ENCODE measurements around the gene SIRT6.
A peak's percentile ranks its signal among the peaks of the same experiment; 100 is the strongest.

The SIRT6 gene

GRCh38 chr19:4181053-4181508 is 1.3 kb downstream of the SIRT6 start:
- H3K4me3 ChIP-seq (ENCODE audit: insufficient read length, low read depth), result no peak overlapping the region
- no peaks in the 10 kb centered on the region for H3K9me3 ChIP-seq (ENCODE audit: insufficient read depth, low read length)
- DNase-seq (ENCODE audit: low read depth, low spot score), result no peak
- no peaks in the 10 kb centered on the region for H3K27me3 ChIP-seq (ENCODE audit: insufficient read depth, insufficient read length)
- peak overlapping the region; percentile 17 for H3K9ac ChIP-seq (ENCODE audit: insufficient read length, low read depth)
- TF ChIP-seq YY1 (IDR thresholded peaks at IDR 0.05; ENCODE audit: insufficient read depth, insufficient read length) (no peak), ZNF274 (IDR thresholded peaks at IDR 0.05; ENCODE audit: low read depth, low read length) (no peak), SUZ12 (IDR thresholded peaks at IDR 0.05; ENCODE audit: extremely low read depth, insufficient read depth, insufficient read length) (no peak)
- H3K36me3 ChIP-seq (ENCODE audit: insufficient read depth, insufficient read length, low read length), result peaks cover 31% of the 10 kb centered on the region
- H3K4me1 ChIP-seq (ENCODE audit: insufficient read depth, insufficient read length), result peaks cover 7% of the 10 kb centered on the region

- TF ChIP-seq YY1 (IDR thresholded peaks at IDR 0.05; ENCODE audit: insufficient read depth, insufficient read length) (no peak), ZNF274 (IDR thresholded peaks at IDR 0.05; ENCODE audit: low read depth, low read length) (no peak), SUZ12 (IDR thresholded peaks at IDR 0.05; ENCODE audit: extremely low read depth, insufficient read depth, insufficient read length) (no peak)
- Histone ChIP-seq H3K36me3 (ENCODE audit: insufficient read depth, insufficient read length, low read length) (peaks cover 42% of the 10 kb centered on the region), H3K9me3 (ENCODE audit: insufficient read depth, low read length) (no peaks in the 10 kb centered on the region), H3K9ac (ENCODE audit: insufficient read length, low read depth) (no peak overlapping the region), H3K4me1 (ENCODE audit: insufficient read depth, insufficient read length) (peaks cover 7% of the 10 kb centered on the region), H3K4me3 (ENCODE audit: insufficient read length, low read depth) (no peak overlapping the region), H3K27me3 (ENCODE audit: insufficient read depth, insufficient read length) (no peaks in the 10 kb centered on the region)
- no peak for DNase-seq (ENCODE audit: low read depth, low spot score)
Measured at GRCh38 chr19:4178990-4179389, 3.4 kb downstream of the SIRT6 start.

GRCh38 chr19:4177146-4177545 is 5.2 kb downstream of the SIRT6 start:
- H3K36me3 ChIP-seq (ENCODE audit: insufficient read depth, insufficient read length, low read length), result peaks cover 42% of the 10 kb centered on the region
- H3K4me3 ChIP-seq (ENCODE audit: insufficient read length, low read depth), result no peak overlapping the region
- H3K4me1 ChIP-seq (ENCODE audit: insufficient read depth, insufficient read length), result peaks cover 10% of the 10 kb centered on the region
- DNase-seq (ENCODE audit: low read depth, low spot score), result no peak
- TF ChIP-seq YY1 (IDR thresholded peaks at IDR 0.05; ENCODE audit: insufficient read depth, insufficient read length), result no peak
- no peak for TF ChIP-seq ZNF274 (IDR thresholded peaks at IDR 0.05; ENCODE audit: low read depth, low read length)
- TF ChIP-seq SUZ12 (IDR thresholded peaks at IDR 0.05; ENCODE audit: extremely low read depth, insufficient read depth, insufficient read length), result no peak
- H3K9ac ChIP-seq (ENCODE audit: insufficient read length, low read depth), result no peak overlapping the region
- no peaks in the 10 kb centered on the region for H3K9me3 ChIP-seq (ENCODE audit: insufficient read depth, low read length)
- H3K27me3 ChIP-seq (ENCODE audit: insufficient read depth, insufficient read length), result peaks cover 14% of the 10 kb centered on the region

- no peak for DNase-seq (ENCODE audit: low read depth, low spot score)
- Histone ChIP-seq H3K36me3 (ENCODE audit: insufficient read depth, insufficient read length, low read length) (peaks cover 37% of the 10 kb centered on the region), H3K9me3 (ENCODE audit: insufficient read depth, low read length) (no peaks in the 10 kb centered on the region), H3K4me3 (ENCODE audit: insufficient read length, low read depth) (no peak overlapping the region), H3K9ac (ENCODE audit: insufficient read length, low read depth) (peak overlapping the region; percentile 21), H3K27me3 (ENCODE audit: insufficient read depth, insufficient read length) (peaks cover 20% of the 10 kb centered on the region), H3K4me1 (ENCODE audit: insufficient read depth, insufficient read length) (peaks cover 7% of the 10 kb centered on the region)
- TF ChIP-seq YY1 (IDR thresholded peaks at IDR 0.05; ENCODE audit: insufficient read depth, insufficient read length) (no peak), ZNF274 (IDR thresholded peaks at IDR 0.05; ENCODE audit: low read depth, low read length) (no peak), SUZ12 (IDR thresholded peaks at IDR 0.05; ENCODE audit: extremely low read depth, insufficient read depth, insufficient read length) (no peak)
Measured at GRCh38 chr19:4175669-4175931, 6.8 kb downstream of the SIRT6 start.

DNA sequence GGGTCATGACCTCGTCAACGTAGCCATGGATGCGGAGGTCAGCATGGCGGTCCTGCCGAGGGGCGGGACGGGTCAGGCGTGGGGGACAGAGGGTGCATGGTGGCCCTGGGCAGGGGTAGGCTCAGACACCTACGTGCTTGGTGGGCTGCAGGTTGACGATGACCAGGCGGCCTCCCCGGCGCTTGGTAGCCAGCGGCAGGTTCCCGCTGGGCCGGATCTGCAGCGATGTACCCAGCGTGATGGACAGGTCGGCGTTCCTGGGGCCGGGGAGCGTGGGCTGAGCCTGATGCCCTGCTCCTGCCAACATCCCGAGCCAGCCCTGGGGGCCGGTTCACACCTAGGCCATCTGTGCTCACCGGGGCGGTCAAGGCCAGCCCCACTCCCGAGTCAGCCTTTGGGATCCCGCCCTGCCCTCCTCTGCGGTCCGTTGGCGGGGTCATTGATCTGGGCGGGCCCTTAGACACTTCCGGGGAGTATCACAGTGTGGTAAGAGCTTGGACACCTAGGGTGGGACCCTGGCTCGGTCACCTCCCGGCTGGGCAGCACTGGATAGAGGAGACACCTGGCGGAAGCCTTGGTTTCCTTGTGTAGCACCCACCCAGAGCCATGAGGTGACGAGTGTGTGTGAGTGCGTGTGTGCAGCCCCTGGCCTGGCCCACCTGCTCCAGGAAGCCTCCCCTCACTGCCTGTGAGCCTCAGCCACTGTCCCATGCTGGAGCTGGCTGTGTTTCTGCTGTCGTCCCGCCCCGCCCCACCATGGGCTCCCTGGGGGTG is 7.3 kb downstream of the SIRT6 start:
- DNase-seq (ENCODE audit: low read depth, low spot score), result no peak
- H3K4me3 ChIP-seq (ENCODE audit: insufficient read length, low read depth), result no peak overlapping the region
- peak overlapping the region; percentile 21 for H3K9ac ChIP-seq (ENCODE audit: insufficient read length, low read depth)
- peaks cover 5% of the 10 kb centered on the region for H3K4me1 ChIP-seq (ENCODE audit: insufficient read depth, insufficient read length)
- TF ChIP-seq ZNF274 (IDR thresholded peaks at IDR 0.05; ENCODE audit: low read depth, low read length), result no peak
- TF ChIP-seq YY1 (IDR thresholded peaks at IDR 0.05; ENCODE audit: insufficient read depth, insufficient read length), result no peak
- no peak for TF ChIP-seq SUZ12 (IDR thresholded peaks at IDR 0.05; ENCODE audit: extremely low read depth, insufficient read depth, insufficient read length)
- H3K9me3 ChIP-seq (ENCODE audit: insufficient read depth, low read length), result no peaks in the 10 kb centered on the region
- peaks cover 20% of the 10 kb centered on the region for H3K27me3 ChIP-seq (ENCODE audit: insufficient read depth, insufficient read length)
- H3K36me3 ChIP-seq (ENCODE audit: insufficient read depth, insufficient read length, low read length), result peaks cover 32% of the 10 kb centered on the region

DNA sequence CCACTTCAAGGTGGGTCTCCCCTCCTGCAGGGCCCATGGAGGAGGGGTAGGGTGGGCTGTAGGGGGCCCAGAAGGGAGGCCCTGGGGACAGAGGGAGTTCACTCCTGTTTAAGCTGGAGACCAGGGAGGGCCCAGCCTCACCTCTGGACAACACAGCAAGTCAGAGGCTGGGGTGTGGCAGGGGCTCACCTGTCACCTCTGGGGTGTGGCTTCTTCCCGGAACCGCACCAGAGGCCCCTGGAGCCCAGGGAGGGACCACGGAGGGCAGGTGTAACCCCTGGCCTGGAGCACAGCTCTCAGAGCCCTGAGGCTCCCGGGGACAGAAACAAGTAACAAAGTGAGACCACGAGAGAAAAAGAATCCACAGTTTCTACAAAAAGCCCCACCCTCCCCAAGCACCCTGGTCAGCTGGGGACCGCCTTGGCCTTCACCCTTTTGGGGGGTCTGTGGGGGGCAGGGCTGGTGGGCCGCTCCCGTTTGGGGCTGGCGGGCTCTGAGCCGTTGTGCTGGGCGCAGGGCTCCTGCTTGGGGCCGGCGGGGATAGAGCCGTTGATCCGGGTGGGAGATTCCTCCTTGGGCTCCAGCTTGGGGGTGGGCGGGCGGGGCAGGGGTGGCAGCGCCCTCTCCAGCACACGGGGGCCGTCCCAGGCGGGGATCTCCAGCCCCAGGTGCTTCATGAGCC is 8.0 kb downstream of the SIRT6 start:
- no peak for TF ChIP-seq SUZ12 (IDR thresholded peaks at IDR 0.05; ENCODE audit: extremely low read depth, insufficient read depth, insufficient read length)
- no peak for TF ChIP-seq YY1 (IDR thresholded peaks at IDR 0.05; ENCODE audit: insufficient read depth, insufficient read length)
- no peak for TF ChIP-seq ZNF274 (IDR thresholded peaks at IDR 0.05; ENCODE audit: low read depth, low read length)
- no peak overlapping the region for H3K4me3 ChIP-seq (ENCODE audit: insufficient read length, low read depth)
- H3K9ac ChIP-seq (ENCODE audit: insufficient read length, low read depth), result no peak overlapping the region
- DNase-seq (ENCODE audit: low read depth, low spot score), result no peak
- H3K27me3 ChIP-seq (ENCODE audit: insufficient read depth, insufficient read length), result peaks cover 20% of the 10 kb centered on the region
- peaks cover 5% of the 10 kb centered on the region for H3K4me1 ChIP-seq (ENCODE audit: insufficient read depth, insufficient read length)
- H3K36me3 ChIP-seq (ENCODE audit: insufficient read depth, insufficient read length, low read length), result peaks cover 25% of the 10 kb centered on the region
- H3K9me3 ChIP-seq (ENCODE audit: insufficient read depth, low read length), result no peaks in the 10 kb centered on the region

DNA sequence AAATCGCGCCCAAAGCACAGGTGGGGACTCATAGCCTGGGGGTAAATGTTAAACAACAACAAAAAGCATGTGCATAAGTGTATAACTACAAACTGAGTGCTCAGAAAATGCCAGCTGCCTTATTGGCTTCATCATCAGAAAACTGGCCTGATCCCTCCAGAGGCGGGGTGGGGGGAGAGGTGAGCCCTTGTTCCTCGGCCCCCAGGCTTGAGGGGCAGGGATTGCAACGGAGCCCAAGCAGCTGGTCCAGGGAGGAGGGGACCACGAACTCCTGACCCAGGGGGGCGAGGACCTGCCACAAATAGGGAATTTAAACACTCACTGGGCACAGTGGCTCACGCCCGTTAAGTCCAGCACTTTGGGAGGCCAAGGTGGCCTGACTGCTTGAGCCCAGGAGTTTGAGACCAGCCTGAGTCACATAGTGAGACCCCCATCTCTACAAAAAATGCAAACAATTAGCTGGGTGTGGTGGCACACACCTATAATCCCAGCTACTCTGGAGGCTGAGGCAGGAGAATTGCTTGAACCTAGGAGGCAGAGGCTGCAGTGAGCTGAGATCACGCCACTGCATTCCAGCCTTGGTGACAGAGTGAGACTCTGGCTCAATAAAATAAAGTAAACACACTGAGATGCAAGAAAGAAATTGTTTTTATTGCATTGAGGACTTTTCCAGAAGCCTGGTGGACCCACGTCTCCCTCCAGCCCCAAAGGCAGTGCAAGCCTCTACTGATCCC is 8.7 kb downstream of the SIRT6 start:
- DNase-seq (ENCODE audit: low read depth, low spot score), result no peak
- Histone ChIP-seq H3K9ac (ENCODE audit: insufficient read length, low read depth) (no peak overlapping the region), H3K27me3 (ENCODE audit: insufficient read depth, insufficient read length) (peaks cover 20% of the 10 kb centered on the region), H3K4me3 (ENCODE audit: insufficient read length, low read depth) (no peak overlapping the region), H3K36me3 (ENCODE audit: insufficient read depth, insufficient read length, low read length) (peaks cover 18% of the 10 kb centered on the region), H3K4me1 (ENCODE audit: insufficient read depth, insufficient read length) (peaks cover 5% of the 10 kb centered on the region), H3K9me3 (ENCODE audit: insufficient read depth, low read length) (no peaks in the 10 kb centered on the region)
- TF ChIP-seq SUZ12 (IDR thresholded peaks at IDR 0.05; ENCODE audit: extremely low read depth, insufficient read depth, insufficient read length) (no peak), YY1 (IDR thresholded peaks at IDR 0.05; ENCODE audit: insufficient read depth, insufficient read length) (no peak), ZNF274 (IDR thresholded peaks at IDR 0.05; ENCODE audit: low read depth, low read length) (no peak)
